DMS153 treated with DMSO at 0.1 percent for 48 hours (cell line): ENCODE measurements around the gene GRIP2.

Experiments
- DNase-seq: peaks from one replicate; lab custom pipeline; 2025; ENCODE audit not compliant: unreplicated experiment; lab: John Stamatoyannopoulos, UW

The GRIP2 gene

DNA sequence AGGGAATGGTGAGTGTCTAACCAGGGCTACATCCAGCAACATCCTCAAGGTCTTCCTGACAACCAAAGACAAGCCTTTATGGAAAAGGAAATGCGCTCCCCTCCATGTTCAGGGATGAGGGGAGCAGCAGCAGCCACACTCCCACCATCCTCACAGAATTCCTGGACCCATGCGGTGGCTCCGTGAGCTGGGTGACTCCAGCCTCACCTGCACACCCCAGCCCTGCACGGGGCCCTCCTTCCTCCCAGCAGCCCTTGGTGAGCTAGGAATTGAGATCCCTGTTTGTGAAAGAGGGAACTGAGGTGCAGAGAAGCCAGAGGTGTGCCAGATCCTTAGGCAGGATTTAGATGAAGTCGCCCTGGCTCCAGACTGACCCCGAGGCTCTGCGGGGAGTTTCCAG is 52.3 kb downstream of the GRIP2 start:
- no peak for DNase-seq

DNA sequence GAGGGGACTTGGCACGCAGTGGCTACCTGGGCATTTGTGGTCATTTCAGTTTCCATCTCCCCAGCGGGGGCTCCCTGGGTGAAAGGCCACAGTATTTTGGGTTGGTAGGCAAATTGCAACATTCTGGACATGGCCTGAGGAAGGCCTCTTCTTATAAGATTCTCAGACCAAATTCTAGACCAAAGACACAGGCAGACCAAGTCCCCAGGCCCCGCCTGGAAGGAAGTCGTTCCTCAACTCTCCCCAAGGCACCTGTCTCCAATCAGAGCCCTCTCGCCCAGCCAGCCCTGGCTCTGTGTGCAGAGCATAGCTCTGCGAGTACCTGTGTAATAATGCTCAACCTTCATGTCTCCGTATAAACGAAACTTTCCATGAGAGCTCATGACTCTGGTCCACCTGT is 53.1 kb downstream of the GRIP2 start:
- DNase-seq = no peak

DNA sequence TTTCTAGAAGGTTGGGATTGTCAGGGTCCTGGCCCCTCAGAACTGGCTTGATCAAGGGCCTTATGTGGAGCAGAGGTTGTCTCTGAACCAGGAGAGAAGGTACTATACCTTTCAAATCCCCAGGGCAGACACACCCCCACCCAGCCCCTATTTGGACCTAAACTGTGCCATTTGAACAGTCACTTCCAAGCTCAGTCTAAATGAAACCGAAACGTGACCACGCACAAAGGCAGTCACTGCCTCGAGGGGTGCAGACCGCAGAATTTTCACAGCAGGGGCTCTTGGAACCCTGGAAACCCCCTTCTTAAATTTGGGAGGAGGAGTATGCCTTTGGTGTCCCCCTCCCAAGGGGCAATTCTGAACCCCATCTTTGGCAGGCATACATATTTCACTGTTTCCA is 53.7 kb downstream of the GRIP2 start:
- no peak for DNase-seq

- DNase-seq = no peak
These were observed 54.2 kb downstream of the GRIP2 start for GRCh38 chr3:14485981-14486380.

- DNase-seq = no peak
These were observed 55.4 kb downstream of the GRIP2 start for GRCh38 chr3:14484741-14485140.

DNA sequence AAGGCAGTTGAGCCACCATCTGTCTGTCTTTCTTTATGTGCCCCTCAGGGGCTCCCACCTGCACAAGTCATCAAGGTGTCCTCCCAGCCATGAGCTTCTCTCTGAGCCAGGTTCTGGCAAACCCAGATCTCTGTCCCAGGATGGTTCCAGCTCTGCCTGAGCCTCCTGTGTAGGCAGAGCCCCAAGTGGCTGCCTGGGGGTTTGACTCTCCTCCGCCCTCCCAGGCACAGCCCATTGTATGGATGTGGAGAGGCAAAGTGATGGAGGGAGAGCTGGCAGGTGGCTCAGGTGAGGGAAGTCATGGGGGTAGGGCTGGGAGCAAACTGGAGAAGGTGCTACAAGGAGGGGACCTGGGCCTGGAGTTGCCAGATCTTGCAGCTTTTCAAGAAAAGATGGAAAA is 56.9 kb downstream of the GRIP2 start:
- DNase-seq = no peak

DNA sequence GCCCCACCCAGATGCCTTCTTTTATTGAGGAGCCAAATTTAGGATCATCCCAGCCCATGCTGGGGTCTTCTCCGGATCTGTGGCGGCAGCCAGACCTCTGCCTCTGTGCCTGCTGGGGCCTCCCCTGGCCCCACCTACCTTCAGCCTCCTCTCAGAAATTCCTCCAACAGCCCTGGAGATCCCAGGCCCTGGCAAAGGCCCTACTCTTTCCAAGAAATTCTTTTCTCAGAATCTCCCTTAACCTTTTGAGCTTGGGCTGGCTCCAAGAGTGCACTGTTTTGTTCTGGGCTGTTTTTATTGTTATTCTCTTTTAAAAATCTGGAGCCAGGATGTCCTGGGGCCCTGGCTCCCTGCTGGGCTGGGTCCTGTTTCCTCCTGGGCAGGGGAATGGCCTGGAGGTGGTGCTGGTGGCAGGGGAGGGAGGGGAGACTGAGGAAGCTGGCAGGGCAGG is 57.8 kb downstream of the GRIP2 start:
- DNase-seq = no peak

DNA sequence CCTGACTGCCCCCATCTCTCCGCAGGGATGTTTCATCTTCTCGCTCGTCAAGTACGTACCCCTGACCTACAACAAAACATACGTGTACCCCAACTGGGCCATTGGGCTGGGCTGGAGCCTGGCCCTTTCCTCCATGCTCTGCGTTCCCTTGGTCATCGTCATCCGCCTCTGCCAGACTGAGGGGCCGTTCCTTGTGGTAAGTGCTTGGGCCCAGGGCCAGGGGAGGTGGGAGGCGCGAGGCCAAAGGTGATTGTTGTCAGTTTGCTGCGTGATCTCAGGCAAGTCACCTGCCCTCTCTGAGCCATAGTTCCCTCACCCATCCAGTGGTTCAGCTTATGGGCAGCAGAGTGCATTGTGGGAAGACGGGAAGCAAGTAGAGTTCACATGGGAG is 58.5 kb downstream of the GRIP2 start:
- DNase-seq = no peak

DNA sequence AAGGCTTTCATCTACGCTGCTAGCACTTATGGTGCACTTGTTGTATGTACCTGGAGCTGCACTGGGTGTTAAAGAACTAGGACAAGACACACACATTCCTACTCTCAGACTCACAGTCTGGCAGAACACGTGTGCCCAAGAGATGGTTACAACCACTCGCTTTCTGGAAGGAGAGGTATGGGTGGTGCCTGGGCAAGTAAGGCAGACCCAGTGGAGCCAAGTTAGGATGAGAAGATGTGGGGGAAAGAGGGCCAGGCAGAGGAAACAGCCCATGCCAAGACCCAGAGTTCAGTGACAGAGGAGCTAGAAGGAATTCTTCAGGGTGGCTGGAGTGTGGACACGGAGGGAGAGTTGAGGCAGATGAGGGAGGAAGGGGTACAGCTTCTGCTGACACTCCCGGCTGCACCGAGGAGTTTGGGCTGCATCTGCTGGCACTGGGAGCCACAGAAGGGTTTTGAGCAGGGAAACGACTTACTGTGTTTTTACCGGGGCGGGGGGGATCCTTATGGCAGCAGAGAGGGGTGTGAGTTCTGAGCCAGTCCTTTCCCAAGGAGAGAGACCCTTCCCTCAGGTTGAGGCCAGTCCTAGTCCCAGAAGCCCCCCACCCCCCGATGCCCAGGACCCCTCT is 59.0 kb downstream of the GRIP2 start:
- DNase-seq = no peak

DNA sequence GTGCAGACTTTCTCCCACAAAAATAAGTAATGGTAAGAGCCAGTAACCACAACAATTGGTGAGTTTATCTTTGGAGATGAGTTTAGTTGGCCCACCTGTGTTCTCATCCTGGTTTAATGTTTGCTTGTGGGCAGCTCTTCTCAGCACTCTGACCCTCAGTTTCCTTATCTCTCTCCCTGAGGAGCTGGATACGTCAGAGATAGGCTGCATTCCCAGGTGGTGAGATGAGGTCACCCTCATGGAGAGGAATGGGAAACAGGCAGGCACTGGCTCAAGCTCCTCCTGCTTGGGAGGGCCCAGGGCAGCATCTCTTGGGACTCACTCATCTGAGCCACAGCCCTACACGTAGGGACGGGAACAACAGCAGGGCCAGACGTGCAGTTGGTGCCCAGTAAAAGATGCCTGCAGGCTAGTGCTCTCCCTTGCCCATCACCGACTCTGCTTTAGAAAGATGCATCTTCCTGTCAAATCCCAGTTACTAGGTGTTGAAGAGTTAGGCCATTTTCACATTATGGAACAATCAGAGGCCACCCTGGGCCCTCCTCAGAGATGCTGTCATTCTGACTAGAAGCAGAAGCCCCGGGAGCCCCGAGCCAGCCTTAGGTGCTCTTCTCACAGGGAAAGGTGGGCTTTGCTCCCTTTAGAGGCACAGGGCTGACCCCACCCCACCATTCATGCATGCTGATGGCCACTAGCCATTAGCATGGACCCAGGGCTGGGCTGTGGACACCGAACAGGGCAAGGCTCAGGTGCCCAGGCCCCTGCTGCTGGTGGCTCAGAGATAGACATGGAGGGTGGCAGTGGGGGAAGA is 59.7 kb downstream of the GRIP2 start:
- DNase-seq = no peak

GRCh38 chr3:14479591-14479990 is 60.6 kb downstream of the GRIP2 start:
- DNase-seq = no peak

GRCh38 chr3:14478956-14479550 is 61.1 kb downstream of the GRIP2 start:
- DNase-seq = no peak

GRCh38 chr3:14477311-14477935 is 62.7 kb downstream of the GRIP2 start:
- DNase-seq = no peak

GRCh38 chr3:14476583-14477265 is 63.4 kb downstream of the GRIP2 start:
- DNase-seq = no peak

DNA sequence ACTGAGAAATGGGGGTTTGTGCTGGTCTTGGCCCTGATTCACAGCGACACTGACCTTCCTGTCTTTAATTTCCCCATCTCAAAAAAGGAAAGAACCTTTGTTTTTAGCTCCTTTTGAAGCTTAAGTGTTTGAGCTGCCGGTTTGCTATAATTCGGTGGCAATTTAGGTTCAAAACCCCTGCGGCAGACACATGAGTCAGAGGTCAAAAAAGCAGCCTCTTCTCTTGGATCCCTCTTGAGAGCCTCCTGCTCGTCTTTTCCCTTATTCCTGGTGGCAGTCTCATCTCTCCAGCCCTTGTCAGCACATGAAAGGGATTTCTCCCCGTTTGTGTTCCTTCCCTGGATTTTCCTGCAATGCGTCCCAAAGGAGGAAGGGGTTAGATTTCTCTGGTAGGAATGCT is 64.5 kb downstream of the GRIP2 start:
- DNase-seq = no peak

DNA sequence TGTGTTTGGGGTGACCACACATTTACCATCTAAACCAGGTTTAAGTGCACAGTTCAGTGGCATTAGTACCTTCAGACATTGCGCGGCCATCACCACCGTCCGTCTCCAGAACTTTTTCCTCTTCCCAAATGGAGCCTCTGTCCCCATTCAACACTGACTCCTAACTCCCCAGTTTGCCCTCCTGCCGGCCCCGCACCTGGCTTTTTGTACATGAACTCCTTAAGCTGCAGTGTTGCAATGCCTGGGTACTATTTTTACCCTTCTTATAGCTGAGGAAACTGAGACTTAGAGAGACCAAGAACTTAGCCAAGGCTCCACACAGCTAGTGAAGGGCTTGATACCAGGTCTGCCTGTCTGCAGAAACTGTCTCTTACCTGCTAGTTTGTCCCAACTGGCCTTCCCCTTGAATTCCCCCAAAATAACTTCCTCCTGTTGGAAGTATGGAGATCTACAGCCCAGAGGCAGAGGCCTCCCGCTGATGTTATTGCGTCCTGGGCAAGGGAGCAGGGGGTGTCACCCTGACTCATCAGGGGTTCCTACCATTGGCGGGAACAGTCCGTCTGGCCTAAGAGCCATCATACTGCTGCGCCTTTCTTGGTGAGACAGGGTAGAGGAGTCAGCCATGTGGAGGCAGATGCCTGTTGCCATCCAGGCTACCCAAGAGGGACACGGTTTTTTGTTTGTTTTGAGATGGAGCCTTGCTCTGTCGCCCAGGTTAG is 65.6 kb downstream of the GRIP2 start:
- DNase-seq = no peak

- DNase-seq = no peak
These were observed 66.7 kb downstream of the GRIP2 start for GRCh38 chr3:14473411-14473891.

DNA sequence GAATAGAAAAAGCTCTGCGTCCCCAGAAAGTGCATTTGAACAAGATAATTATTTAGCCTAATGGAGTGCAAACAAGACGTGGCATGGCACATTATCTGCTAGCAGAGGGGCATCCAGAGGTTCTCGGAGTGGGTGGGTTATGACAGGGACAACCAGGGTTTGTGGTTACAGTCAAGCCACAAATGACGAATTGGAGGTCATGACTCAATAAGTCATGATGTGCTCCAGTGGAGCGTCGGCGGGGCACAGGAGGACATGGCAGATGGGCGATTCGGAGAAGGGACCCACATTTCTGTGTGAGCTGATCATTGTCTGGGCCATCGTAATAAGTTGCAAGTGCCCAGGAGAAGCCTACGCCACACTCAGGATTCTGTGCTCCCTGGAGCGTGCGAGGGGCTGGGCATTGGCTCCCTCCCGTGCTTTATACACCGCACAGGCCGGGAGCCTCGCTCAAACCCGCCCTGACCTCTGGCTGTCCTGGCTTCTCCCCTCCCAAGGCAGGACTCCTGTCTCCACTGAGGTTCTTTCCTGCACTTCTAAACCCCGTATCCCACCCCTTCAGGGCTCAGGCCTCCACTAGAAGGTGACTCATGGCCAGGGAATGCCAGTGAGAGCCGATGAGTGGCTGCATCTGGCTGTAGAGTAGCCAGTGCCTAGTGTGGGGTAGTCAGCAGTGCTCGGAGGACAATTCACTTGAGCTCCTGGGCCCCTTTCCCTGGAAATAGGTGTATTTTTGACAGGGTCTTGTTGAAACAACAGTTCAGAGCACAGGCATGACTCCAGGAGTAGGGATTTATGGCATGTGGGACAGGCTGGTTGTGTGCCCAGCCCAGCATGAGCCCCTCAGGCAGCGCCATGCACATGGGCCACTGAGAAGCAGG is 67.4 kb downstream of the GRIP2 start:
- DNase-seq = no peak

- DNase-seq = no peak
These were observed 68.5 kb downstream of the GRIP2 start for GRCh38 chr3:14471690-14472089.

DNA sequence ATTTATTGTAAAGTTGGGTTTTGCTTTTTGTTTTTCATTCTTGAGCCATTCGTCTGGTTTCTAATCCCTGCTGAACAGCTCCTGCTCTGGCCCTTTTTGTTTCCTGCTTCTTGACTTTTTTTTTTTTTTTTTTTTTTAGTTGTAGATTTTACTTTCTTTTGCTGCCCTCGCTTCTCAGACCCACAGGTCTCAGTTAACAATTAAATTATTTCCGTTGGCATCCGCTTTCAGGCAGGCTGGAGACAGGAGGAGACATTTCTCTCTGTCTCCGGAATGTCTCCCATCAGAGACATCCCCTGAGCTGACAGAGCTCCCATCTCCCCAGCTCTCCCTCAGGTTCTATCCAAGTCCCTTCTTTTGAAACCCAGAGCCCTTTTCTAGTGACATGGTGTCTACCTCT is 69.1 kb downstream of the GRIP2 start:
- no peak for DNase-seq
